HCT116 (cell line): ENCODE data around the gene CPNE5.

Source experiments
- SP1 ChIP-seq: IDR thresholded peaks from 2 replicates; pipeline ENCODE4 v1.6.1; 2012; ENCODE audit warnings: low read depth
- TF ChIP-seq, protein P1 (sequence below), 3 experiments: fragments of 200-600 bp in 1 of 3; sonication (generic) in 1 of 3; IDR thresholded peaks in 2 of 3; conservative IDR thresholded peaks in 1 of 3; 2 replicates each; pipeline ENCODE4 v1.5.1; 2012 to 2017; ENCODE audit warnings: low read depth in 2 of 3, low read length in 2 of 3, antibody characterized with exemption in 1 of 3, borderline replicate concordance in 1 of 3, control low read depth in 1 of 3, mild to moderate bottlenecking in 1 of 3, mixed read lengths in 1 of 3, mixed run types in 1 of 3, moderate library complexity in 1 of 3; ENCODE audit not compliant: insufficient read depth in 1 of 3

DNA sequence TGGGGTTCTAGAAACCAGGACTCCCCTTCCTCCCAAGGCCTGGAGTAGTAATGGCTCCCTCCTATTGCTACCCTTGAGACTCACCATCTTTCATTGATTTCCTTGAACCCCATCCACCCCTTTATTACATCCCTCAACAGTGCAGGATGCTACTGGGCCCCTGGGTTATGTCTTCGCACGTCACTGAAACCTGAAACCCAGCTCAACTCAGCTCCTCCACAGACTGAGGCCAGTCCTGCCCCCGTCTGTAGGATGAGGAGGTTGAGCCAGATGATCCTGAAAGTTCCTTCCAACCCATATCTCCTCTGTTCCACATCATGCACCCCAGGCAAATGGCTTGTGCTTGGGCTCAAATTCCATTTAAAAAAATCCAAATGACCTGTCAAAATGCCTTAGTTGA, 21.4 kb downstream of the CPNE5 start:
- TF ChIP-seq, protein P1, sequence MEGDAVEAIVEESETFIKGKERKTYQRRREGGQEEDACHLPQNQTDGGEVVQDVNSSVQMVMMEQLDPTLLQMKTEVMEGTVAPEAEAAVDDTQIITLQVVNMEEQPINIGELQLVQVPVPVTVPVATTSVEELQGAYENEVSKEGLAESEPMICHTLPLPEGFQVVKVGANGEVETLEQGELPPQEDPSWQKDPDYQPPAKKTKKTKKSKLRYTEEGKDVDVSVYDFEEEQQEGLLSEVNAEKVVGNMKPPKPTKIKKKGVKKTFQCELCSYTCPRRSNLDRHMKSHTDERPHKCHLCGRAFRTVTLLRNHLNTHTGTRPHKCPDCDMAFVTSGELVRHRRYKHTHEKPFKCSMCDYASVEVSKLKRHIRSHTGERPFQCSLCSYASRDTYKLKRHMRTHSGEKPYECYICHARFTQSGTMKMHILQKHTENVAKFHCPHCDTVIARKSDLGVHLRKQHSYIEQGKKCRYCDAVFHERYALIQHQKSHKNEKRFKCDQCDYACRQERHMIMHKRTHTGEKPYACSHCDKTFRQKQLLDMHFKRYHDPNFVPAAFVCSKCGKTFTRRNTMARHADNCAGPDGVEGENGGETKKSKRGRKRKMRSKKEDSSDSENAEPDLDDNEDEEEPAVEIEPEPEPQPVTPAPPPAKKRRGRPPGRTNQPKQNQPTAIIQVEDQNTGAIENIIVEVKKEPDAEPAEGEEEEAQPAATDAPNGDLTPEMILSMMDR (IDR thresholded peaks at IDR 0.05 in 2 of 3, conservative IDR thresholded peaks at IDR 0.05 in 1 of 3; ENCODE audit: borderline replicate concordance in 1 of 3, insufficient read depth in 1 of 3, low read depth in 2 of 3, low read length in 2 of 3) = no peak
- no peak for TF ChIP-seq SP1
